ENCODE results near the gene STX16. TPM values are rescaled to one million over a fixed set of nuclear protein-coding genes. Genes with fewer than 3 reads are reported as not detected.

Gene STX16
- total RNA-seq, 4 donors from 2014 or later = 9.2 to 34.3 (median 20.4) TPM

DNA sequence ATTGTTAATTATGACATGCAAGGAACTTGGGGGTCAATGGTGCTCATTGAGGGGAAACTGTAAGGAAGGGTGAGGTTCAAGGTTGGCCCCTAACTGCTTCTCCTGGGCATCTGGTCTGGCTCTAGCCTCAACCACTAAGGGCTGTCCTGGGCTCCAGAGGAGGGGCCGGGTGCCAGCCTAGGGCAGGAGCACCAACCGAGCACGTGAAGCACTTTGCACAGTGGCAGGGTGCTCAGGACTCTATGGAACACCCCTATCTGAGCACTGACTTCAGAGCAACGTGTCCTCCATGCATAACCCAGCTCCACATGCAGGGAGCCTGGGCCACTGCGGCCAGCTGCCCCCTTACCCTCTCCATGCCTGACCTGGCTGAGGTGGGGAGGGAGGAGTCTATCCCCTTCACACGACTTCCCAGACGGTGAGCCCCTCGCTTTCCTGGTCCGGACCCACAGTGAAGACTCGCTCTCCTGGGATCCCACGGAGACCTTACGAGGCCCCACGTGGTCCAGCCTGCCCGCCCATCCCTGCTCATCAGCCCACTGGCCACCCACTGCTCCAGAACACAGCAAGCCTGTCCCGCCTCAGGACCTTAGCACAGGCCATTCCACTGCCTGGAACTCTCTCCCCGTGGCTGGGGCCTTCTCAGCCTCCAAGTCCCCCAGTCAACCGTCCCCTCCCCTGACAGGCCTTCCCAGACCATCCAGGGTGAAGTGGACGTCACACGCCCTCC, 40.8 kb upstream of the STX16 start:
- intact Hi-C loops (cut with DNase I; ENCODE audit: low total_unique reads) = no loop called here

DNA sequence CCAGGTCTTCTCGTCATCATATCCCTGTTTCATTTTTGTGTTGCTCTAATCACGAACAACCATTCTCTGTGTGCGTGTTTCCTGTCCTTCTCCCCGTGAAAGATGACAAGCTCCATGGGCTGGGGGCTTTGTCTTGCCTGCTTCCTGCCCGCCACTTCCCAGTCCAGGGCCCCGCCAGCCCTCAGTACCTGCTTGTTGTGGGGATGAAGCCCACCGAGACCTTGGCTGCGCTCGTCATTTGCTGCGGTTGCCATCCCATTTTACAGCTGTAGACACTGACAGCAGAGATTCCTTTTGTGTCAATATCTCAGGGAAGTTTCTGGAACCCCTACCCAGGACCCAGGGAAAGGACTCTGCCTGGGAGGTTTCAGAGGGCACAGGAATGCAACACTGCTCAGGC, 40.3 kb upstream of the STX16 start:
- no peak overlapping the region for H3K27ac ChIP-seq
- intact Hi-C loops (cut with DNase I; ENCODE audit: low total_unique reads) (no loop called here), in situ Hi-C loops (cut with MboI; ENCODE audit: low sequenced_read_pairs in 4 of 4) (no loop called here)
- H3K27me3 ChIP-seq = no peaks in the 10 kb centered on the region
- H3K4me3 ChIP-seq = no peak overlapping the region
- ATAC-seq (no peak), DNase-seq (no peak)
- no peak for TF ChIP-seq CTCF (IDR thresholded peaks at IDR 0.05 in 4 of 5, conservative IDR thresholded peaks at IDR 0.05 in 1 of 5)
- no peak for TF ChIP-seq POLR2A (IDR thresholded peaks at IDR 0.05)
- H3K36me3 ChIP-seq = no peaks in the 10 kb centered on the region
- H3K4me1 ChIP-seq = no peaks in the 10 kb centered on the region
- H3K9me3 ChIP-seq = no peaks in the 10 kb centered on the region

More for the DNA sequence above, 40.8 kb upstream of the STX16 start:
- DNase-seq = no peak
- no peak for ATAC-seq
- Histone ChIP-seq H3K27ac (no peak overlapping the region), H3K27me3 (peaks cover 0 to under 1% (median 0%) of the 10 kb centered on the region in 3 donors), H3K4me1 (no peaks in the 10 kb centered on the region), H3K36me3 (no peaks in the 10 kb centered on the region), H3K9me3 (no peaks in the 10 kb centered on the region), H3K4me3 (no peak overlapping the region)
- in situ Hi-C loops (cut with MboI; ENCODE audit: low sequenced_read_pairs in 4 of 4) = no loop called here
- TF ChIP-seq CTCF (IDR thresholded peaks at IDR 0.05 in 4 of 5, conservative IDR thresholded peaks at IDR 0.05 in 1 of 5) (no peak), POLR2A (IDR thresholded peaks at IDR 0.05) (no peak)

DNA sequence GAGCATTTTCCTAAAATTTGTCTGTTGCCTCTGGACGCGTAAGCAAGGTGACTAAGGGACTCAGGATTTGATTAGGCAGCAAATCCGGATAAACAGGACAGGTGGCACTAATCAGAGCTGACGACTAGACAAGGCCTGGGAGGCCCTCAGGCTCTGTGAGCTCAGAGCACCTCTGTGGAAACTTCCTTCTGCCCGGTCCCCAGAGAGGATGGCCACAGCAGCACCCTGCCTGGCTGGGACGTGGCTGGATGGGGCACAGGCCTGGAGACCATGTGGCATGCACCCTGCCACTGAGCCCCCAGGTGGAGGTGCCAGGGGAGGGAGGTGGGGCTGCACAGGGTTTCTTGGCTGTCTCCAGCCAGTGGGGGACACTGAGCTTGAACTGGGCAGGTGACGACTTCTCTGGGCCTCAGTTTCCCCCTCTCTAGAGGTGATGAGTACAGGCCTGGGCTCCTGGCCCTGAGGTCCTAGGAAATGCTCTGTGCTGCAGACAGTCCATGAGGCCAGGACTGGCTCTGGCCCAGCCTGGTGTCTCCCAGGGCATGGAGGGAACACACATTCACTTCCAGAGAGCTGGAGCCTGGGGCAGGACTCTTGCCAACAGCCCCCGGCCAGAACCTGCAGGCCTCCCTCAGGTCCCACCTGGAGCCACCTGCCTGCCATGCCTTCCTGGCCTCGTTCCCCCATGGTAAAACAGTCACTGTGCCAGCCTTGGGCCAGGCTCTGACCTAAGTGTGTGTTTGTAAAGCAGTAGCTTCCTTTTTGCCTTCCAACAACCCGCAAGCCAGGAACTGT, 39.6 kb upstream of the STX16 start:
- intact Hi-C loops (cut with DNase I; ENCODE audit: low total_unique reads) = no loop called here
- H3K9me3 ChIP-seq = no peaks in the 10 kb centered on the region
- no peak overlapping the region for H3K27ac ChIP-seq
- H3K4me1 ChIP-seq = no peaks in the 10 kb centered on the region
- DNase-seq (no peak), ATAC-seq (no peak)
- in situ Hi-C loops (cut with MboI; ENCODE audit: low sequenced_read_pairs in 4 of 4) = no loop called here
- H3K27me3 ChIP-seq = no peaks in the 10 kb centered on the region
- H3K4me3 ChIP-seq = no peak overlapping the region
- no peaks in the 10 kb centered on the region for H3K36me3 ChIP-seq
- TF ChIP-seq POLR2A (IDR thresholded peaks at IDR 0.05) = no peak
- TF ChIP-seq CTCF (IDR thresholded peaks at IDR 0.05 in 4 of 5, conservative IDR thresholded peaks at IDR 0.05 in 1 of 5) = no peak

DNA sequence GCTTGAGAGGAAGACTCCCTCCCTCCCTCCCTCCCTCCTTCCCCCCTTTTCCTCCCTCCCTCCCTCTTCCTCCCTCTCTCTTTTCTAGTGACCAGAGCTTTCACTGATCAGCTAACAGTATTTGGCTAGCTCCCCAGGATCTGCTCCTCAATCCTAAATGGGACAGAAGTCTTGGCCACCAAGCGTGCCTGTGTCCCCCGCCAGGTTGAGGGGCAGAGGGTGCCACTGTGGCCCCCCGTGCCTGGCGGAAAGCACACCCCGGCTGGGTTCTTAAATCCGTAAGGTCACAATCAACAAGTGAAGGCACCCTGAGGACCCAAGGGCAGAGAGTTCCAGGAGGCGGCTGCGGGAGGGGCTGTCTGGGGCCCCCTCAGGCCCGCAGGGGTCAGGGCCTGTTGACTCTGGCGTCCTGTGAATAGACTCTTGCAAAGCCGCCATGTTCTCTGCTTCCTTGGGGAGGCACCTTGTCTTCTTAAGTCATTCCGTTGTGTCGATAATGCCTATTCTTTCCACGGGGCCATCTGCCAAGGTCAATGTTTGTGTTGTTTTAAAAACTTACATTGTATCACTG, 38.9 kb upstream of the STX16 start:
- Histone ChIP-seq H3K27ac (no peak overlapping the region), H3K4me3 (no peak overlapping the region), H3K27me3 (no peaks in the 10 kb centered on the region), H3K9me3 (no peaks in the 10 kb centered on the region), H3K36me3 (no peaks in the 10 kb centered on the region), H3K4me1 (no peaks in the 10 kb centered on the region)
- ATAC-seq (no peak), DNase-seq (no peak)
- in situ Hi-C loops (cut with MboI; ENCODE audit: low sequenced_read_pairs in 4 of 4) = no loop called here
- intact Hi-C loops (cut with DNase I; ENCODE audit: low total_unique reads) = no loop called here
- TF ChIP-seq POLR2A (IDR thresholded peaks at IDR 0.05) = no peak
- TF ChIP-seq CTCF (IDR thresholded peaks at IDR 0.05 in 4 of 5, conservative IDR thresholded peaks at IDR 0.05 in 1 of 5) = no peak
